NCI-H2171 treated with DMSO at 0.1 percent for 48 hours (cell line): ENCODE results near the gene ARHGEF17.

ENCODE experiments used
- DNase-seq: peaks from one replicate; lab custom pipeline; 2025; lab: John Stamatoyannopoulos, UW

ARHGEF17 gene

DNA sequence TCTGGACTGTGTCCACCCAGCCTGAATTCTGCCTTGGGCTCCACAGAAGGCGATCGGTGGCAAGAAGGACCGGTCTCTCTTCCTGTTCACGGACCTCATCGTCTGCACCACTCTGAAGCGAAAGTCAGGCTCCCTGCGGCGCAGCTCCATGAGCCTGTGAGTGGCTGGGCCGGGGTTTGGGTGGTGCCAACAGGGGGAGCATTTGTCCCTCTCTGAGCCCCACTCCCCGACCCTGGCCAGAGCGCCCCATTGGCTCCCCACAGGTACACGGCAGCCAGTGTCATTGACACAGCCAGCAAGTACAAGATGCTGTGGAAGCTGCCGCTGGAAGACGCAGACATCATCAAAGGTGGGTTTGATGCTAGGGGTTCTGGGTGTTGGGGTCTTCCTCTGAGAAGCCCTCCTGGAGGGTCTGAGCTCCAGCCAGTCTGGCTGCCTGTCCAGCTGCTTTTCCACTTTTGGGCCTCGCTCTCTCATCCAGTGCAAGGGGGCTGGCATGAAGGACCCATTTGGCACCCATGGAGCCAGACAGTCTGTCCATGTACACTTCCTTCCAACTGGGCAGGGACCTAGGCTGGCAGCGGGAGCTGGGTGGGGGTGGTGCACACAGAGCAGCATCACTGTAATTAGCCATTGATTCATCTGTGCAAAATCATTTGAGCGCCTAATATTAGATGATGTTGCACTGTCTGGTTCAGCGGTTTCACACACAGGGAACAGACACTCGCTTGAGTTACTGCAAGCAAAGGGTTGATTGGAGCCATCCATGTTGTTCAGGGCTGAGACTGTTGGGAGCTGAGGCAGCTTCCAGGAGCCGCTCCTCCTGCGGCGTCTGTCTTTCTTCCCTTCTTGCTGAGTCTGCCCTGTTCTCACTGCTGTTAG lies 49.1 kb downstream of the ARHGEF17 start:
- no peak for DNase-seq

DNA sequence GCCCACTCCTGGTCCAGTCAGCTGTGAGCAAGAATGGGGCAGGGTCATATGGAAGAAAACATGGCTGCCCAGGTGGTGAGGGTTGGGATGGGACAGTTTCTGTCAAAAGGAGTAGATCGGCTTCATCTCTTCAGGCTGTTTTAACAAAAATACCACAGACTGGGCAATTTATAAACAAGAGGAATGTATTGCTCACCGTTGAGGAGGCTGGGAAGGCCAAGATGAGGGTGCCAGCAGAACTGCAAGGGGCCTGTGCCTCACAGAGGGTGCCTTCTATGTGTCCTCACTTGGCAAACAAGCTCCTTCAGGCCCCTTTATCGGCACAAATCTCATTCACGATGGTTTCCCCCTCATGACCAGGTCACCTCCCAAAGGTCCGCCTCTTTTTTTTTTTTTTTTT lies 50.0 kb downstream of the ARHGEF17 start:
- DNase-seq, result no peak

DNA sequence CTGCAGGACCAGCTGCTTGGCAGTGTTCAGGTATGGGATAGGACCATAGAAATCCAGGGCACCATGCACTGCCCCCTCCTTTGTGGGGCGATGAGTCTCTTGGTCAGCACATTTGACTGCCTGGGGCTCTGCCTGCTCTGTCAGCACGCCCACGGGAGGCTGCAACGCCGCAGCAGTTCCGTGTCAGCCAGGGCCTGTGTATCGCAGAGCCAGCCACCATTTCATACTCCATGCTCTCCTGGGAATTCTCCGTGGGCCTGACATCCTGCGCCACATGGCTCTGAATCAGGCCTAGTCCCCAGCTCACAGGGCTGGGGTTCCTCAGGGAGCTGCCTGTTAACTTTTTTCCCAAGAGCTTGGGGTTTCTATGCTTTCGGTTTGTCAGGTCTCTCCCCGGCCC lies 51.3 kb downstream of the ARHGEF17 start:
- no peak for DNase-seq

DNA sequence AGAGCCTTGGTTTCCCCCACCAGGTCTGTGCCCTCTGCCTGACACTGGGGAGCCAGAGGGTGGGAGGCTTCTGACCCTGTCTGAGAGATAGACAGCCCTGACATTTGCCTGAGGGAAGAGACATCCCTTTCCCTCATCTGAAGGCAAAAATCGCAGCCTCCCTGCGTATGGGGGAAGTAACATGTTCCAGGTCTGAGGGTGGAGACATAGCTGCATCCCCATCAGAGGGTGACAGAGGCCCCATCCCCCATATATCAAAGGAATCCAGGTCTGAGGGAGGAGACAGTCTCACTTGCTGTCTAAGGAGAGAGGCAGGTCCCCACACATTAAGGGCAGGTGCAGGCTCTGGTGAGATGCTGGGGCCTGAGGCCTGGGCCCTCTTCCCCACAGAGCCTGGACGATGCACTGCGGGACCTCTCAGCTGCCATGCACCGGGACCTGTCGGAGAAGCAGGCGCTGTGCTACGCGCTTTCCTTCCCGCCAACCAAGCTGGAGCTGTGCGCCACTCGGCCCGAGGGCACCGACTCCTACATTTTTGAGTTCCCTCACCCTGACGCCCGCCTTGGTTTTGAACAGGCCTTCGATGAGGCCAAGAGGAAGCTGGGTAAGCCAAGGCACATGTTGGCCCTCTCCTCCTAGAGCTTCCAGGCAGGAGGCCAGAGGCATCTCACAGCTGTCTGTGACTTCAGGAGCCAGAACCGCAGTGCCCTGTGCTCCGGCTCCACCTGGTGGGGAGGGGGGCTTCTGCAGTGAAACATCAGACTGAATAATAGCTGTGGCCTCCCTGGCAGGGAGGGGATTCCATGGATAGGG lies 52.1 kb downstream of the ARHGEF17 start:
- DNase-seq, result peak; percentile 61

DNA sequence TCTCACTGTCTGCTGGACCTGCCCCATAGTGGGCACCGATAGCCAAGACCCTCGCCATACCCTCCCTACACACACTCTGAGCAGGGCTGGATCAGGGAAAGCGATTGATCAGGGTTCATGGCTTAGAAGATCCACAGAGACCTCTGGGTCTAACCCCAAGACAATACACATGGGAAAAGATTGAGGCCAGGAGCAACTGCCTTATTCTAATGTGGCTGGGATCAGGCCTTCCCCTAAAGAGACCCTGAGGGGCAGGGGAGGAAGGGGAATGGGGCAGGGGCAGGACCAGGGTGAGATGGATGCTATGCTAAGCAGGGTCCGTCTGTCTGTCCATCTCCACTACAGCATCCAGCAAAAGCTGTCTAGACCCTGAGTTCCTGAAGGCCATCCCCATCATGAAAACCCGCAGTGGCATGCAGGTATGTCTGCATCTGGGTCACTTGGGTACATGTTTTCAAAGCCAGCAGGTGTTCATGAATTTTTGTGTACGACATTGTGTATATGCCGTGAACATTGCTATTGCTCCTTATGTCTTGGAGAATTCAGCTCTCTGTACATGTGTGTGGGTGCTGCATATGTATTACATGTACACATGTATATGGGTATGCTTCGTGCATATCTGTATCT lies 52.8 kb downstream of the ARHGEF17 start:
- no peak for DNase-seq

DNA sequence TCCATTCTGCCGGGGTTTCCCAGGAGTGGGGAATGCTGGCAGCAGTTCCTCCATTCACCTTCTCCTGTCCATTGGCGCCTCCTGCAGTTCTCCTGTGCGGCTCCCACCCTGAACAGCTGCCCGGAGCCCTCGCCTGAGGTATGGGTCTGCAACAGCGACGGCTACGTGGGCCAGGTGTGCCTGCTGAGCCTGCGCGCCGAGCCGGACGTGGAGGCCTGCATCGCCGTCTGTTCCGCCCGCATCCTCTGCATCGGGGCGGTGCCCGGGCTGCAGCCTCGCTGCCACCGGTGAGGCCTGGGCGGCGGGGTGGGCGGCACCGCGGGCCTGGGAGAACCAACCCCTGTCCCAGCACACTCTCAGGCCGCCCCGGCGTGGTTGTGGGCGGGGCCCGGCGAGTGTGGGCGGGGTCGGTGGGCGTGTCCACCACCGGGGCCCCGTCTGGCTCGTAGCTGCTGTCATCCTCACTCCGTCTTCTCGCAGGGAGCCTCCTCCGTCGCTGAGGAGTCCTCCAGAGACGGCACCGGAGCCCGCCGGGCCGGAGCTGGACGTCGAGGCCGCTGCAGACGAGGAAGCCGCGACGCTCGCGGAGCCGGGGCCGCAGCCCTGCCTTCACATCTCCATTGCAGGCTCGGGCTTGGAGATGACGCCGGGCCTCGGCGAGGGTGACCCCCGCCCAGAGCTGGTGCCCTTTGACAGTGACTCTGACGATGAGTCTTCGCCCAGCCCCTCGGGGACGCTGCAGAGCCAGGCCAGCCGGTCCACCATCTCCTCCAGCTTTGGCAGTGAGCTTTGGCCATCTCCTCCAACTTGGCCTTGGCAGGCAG lies 54.1 kb downstream of the ARHGEF17 start:
- no peak for DNase-seq

DNA sequence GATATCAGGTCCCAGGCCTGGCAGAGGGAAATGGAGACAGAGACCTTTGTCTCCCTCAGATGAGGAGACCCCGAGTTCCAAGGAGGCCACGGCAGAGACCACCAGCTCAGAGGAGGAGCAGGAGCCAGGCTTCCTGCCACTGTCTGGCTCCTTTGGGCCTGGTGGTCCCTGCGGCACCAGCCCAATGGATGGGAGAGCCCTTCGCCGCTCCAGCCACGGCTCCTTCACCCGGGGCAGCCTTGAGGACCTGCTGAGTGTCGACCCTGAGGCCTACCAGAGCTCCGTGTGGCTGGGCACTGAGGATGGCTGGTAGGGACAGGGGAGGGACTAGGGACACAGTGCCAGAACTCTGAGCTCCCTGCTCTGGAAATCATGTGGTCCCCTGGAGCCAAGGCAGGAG lies 55.1 kb downstream of the ARHGEF17 start:
- DNase-seq, result no peak

DNA sequence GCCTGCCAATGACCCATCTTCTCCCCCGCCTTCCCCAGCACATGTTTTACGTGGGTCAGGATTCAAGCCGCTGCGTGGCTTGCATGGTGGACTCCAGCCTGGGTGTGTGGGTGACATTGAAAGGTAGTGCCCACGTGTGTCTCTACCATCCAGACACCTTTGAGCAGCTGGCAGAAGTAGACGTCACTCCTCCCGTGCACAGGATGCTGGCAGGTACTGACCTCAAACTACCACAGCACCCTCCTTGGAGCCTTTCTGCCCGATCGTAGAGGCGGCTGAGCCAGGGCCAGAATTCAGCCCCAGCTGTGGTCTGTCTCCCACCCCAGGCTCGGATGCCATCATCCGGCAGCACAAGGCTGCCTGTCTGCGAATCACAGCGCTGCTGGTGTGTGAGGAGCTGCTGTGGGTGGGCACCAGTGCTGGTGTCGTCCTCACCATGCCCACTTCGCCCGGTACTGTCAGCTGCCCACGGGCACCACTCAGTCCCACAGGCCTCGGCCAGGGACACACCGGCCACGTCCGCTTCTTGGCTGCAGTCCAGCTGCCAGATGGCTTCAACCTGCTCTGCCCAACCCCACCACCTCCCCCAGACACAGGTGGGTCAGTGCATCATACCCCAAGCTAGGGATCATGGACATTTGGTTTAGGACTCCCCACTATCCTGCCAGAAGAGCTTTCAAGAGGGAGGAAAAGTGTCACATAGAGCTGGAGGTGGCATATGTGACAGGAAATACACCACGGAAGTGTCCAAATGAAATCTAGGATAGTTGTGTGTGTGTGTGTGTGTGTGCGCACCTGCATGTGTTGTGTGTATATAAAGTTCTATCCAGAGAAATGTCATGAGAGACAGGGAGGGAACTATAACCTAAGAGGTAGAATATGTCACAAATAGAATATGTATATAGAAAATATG lies 57.5 kb downstream of the ARHGEF17 start:
- no peak for DNase-seq

DNA sequence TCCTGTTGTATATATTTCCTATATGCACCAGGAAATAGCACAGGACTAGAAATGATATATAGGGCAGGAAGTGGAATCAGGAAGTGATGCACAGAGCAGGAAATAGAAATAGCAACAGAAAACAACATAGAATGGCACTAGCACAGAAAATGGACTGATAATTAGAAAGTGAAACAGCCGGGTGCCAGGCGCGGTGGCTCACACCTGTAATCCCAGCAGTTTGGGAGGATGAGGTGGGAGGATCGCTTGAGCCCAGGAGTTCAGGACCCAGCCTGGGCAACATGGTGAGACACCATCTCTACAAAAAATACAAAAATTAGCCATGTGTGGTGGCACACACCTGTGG lies 58.2 kb downstream of the ARHGEF17 start:
- no peak for DNase-seq

DNA sequence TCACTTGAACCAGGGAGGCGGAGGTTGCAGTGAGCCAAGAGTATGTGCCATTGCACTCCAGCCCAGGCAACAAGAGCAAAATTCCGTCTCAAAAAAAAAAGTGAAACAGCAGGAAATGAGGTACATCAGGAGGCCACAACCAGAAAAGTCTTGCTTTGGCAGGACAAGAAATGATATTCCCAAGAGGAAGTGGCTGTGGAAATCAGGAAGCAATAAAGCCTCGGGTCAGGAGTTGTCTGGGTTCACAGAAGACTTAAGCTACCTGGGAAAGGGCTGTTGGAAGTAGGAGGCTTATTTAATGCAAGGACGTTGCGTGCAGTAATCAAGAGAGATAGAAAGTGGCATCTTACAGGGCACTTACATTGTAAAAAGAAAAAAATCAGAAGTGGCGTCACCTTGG lies 58.9 kb downstream of the ARHGEF17 start:
- no peak for DNase-seq

DNA sequence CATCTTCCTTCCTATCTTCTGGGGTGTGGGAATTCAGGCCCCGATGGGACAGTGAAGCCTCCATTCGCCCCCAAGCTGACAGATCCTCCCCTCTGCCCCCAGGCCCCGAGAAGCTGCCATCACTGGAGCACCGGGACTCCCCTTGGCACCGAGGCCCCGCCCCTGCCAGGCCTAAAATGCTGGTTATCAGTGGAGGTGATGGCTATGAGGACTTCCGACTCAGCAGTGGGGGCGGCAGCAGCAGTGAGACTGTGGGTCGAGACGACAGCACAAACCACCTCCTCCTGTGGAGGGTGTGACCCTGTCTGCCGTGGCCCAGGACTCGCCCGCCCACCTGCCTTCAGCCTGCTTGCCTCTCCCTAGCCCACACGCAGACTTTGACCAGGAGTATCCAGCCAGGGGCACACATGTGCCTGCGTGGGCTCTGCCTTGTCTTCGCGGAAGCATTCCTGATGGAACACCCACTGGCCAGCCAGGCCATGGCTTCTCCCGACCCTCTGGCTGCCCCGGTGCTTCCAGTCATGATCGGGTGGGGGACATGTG lies 59.5 kb downstream of the ARHGEF17 start:
- no peak for DNase-seq

DNA sequence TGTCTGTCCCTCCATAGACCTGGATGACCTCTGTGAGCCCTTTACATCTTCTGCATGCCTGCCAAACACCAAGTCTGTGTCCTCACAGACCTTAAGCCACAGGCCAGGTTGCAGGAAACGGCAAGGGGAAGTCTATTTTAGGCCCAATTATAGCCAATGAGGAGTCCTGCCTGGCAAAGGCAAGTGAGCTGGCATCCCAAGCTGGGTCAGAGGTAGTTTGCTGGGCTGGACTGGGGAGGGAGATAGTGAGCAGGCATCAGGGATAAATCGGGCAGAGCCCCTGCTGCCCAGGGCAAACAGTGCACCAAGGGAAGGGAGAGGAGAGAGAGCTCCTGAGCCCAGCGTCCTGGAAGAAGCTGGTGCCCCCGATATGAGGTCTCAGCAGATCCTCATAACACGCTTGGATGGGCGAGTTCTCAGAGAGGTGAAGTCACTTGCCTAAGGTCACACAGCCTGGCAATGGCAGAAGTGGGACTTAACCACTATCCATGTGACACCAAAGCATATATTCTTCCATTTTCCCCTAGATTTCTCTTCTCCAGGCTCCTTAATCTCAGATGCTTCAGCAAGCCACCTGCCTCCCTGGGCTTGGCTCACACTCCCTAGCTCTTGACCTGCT lies 64.4 kb downstream of the ARHGEF17 start:
- DNase-seq, result no peak

DNA sequence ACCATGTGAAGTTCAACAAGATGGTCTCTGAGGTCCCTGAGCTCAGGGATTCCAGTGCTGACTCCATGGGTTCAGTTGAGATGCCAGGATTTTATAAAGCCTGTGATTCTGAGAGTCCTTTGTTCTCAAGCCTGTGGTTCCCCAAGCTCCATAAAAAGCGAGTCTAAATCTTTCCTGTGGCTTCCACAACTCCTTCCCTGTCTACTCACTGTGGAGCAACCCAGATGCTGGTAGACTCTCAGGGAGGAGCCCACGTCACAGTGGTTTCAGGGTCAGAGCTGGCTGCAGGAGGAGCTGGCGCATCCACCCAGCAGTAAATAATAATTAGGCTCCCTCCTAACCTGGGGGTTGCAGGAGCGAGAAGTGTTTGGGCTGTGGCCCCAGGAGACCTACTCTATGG lies 66.1 kb downstream of the ARHGEF17 start:
- DNase-seq, result no peak

DNA sequence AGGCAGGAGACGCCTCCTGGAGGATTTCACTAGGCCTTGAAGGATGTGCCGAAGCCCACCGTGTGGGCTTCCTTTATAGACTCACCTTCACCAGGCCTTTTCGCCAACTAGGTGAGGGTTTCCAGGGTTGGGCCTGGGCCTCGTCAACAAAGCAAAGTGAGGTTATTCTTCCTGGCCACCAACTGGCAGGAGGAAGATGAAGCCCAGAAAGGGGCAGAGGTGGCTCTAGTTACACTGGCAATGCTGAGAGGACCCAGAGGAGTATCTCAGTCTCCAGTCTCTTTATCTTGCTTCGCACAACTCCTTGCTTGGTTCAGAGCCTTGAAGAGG lies 67.7 kb downstream of the ARHGEF17 start:
- DNase-seq, result no peak

DNA sequence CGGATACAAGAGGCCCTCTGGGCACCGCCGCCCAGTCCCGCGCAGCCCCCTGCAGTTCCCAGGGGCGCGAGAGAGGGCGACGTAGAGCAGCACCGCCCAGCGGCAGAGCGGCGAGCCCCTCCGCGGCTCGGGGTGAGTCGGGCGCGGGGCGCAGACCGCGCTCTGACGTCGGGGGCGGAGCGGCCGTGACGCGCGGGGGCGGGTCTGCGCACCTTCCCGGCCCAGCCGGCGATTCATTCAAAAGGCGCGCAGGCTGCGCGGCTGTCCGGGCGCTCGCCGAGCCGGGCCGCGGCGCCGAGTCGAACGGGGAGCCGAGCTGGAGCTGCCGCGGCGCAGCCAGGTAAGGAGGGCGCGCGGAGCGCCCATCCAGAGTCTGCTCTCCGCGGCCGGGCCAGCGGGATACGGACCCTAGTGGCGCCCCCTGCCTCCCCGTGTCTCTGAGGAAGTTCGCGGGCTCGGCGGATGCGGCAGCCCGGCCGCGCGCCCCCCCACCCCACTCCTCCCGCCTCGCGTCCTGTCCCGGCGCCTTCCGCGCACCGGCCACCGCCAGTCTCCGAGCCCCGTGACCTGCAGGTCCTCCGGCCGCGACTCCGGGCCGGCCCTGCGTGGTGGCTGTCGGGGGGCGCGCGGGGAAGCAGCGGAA lies 68.2 kb downstream of the ARHGEF17 start, which contains the start of gene RELT:
Gene RELT (plus strand): TSS at position 240 of the 643 bp plus-strand sequence. CDS start 12,738 bp downstream, outside the sequence.
- DNase-seq, result peak; percentile 81

DNA sequence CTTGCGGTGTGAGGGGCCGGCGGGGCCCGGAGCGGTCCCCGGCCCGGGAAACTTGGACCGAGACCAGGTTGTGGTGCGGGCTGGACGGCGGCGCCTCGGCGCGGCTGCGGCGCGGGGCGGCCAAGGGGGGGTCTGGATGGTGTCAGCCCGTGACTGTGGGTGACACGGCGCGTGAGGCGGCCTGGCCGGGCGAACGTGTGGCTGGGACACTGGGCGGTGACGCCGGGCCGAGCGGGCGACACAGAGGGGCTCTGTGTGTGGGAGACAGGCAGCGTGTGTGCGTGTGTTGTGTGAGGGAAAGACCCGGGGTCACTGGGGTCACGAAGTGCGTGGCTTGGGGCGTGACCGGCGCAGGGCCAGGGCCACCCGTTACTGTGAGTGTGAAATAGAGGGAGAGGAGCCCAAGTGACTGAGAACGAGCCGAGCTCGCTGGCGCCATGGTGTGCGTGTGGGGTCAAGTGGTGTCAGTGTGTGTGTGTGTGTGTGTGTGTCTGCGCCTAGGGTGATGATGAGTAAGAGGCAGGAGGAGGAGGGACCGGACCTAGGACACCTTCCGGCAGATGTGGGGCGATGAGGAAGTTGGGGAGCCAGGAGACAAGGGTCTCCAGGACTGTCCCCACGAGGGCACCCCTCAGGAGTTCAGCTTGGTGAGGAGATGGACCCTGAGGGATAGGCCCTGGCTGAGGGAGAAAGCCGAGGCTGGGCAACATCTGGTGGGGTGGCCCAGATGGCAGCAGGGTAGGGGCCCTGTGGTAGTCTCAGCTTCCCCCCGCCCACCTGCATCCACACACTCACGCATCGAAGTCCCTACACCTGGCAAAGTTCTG lies 68.9 kb downstream of the ARHGEF17 start:
- peak; percentile 37 for DNase-seq

DNA sequence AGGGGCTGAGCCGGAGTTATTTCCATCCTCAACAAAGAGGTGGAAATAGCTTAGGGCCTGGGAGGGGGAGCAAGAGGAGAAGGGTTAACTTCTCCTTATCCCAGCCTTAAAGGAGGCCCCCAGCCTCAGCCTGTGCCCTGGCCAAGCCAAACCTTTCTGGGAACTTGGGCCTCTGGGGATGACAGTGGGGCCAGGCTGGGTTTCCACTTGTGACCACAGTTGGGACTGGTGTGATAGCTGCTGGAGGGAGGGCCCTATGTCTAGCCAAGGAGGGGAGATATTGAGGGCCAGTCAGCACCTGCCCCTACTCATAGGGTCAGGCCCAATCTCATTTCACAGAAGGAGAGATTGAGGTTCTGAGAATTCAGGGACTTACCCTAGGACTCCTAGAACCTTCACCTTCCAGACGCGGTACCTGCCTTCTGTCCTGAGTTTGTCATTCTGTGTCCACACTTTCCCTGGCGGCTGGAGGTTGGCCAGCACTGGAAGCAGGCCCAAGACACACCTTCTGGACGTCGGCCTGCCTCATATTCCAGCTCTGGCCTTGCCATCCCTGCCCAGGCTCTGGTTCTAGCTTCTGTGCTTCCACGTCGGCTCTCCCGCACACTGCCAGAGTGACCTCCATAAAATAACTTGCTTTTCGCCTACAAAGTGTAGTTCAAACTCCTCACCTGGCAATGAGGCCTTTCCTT lies 71.3 kb downstream of the ARHGEF17 start:
- no peak for DNase-seq

DNA sequence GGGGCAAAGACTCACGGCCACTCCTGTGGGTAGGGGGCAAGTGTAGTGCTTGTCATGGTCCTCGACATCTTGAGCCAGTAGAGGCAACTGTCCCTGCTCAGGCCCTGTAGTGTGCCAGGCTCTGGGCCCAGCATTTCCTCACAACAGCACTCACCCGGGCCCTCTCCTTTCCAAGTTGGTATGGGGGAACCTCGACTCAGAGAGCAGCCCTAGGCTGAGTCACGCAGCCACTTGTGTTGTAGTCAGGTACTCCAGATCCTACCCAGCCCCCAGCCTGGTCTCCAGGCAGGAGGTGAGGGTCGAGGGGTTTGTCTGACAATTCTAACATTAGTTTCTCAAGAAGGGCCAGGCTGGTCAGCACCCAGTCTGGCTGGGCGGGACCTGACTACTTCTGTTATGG lies 72.3 kb downstream of the ARHGEF17 start:
- no peak for DNase-seq
